Lung (tissue), 12 donors: ENCODE results near the gene PACS1. TPM values are rescaled to one million over a fixed set of nuclear protein-coding genes. Genes with fewer than 3 reads are reported as not detected.
"Not testable (repeated sequence)": the region's sequence is repeated elsewhere in the genome, so short reads cannot be mapped to it uniquely, and the experiment has no call there.

ENCODE experiments used
- ATAC-seq: fragments of 200-7000 bp; cut with Tn5 transposase; one replicate; pipeline ENCODE4 v1.9.1; 2020; ENCODE audit warnings: moderate number of reproducible peaks; ENCODE audit not compliant: insufficient read depth, low FRiP score
- DNase-seq, 3 donors: peaks; one replicate each; pipeline ENCODE4 v3.0.0-alpha.2; 2013 to 2017
- H3K27ac ChIP-seq, 2 donors: one replicate each; pipeline ENCODE4 v1.5.1; 2013; ENCODE audit warnings: mild to moderate bottlenecking in 2 of 2, moderate library complexity in 2 of 2, control low read depth in 1 of 2, inconsistent platforms in 1 of 2, low read depth in 1 of 2, low read length in 1 of 2
- H3K27me3 ChIP-seq, 3 donors: one replicate each; pipeline ENCODE4 v1.5.1; 2013; ENCODE audit warnings: low read length in 2 of 3; ENCODE audit not compliant: control insufficient read depth in 3 of 3, insufficient read depth in 3 of 3
- H3K36me3 ChIP-seq, 4 donors: one replicate each; pipeline ENCODE4 v1.5.1; 2013; ENCODE audit warnings: low read length in 4 of 4, mild to moderate bottlenecking in 1 of 4, moderate library complexity in 1 of 4; ENCODE audit not compliant: control insufficient read depth in 4 of 4, insufficient read depth in 4 of 4
- H3K4me1 ChIP-seq, 5 donors: one replicate each; pipeline ENCODE4 v1.5.1; 2013; ENCODE audit warnings: low read length in 5 of 5, mild to moderate bottlenecking in 2 of 5, moderate library complexity in 1 of 5; ENCODE audit not compliant: control insufficient read depth in 5 of 5, insufficient read depth in 5 of 5
- H3K4me3 ChIP-seq: one replicate; pipeline ENCODE4 v1.5.1; 2013; ENCODE audit warnings: mild to moderate bottlenecking, control low read depth, moderate library complexity
- H3K9ac ChIP-seq, 2 donors: one replicate each; pipeline ENCODE4 v1.5.1; 2013; ENCODE audit warnings: low read length in 2 of 2, control low read depth in 1 of 2; ENCODE audit not compliant: insufficient read depth in 1 of 2
- H3K9me3 ChIP-seq, 4 donors: one replicate each; pipeline ENCODE4 v1.5.1; 2013; ENCODE audit warnings: low read length in 3 of 4, mild to moderate bottlenecking in 1 of 4, moderate library complexity in 1 of 4; ENCODE audit not compliant: control insufficient read depth in 4 of 4, insufficient read depth in 3 of 4
- WGBS, 2 donors: extraction: QIAGEN DNeasy Blood & Tissue Kit; methylation state at CpG; one replicate each; pipeline ENCODE4 v1.1.7; 2013; 5-methylcytosine and 5-hydroxymethylcytosine counted together
- polyA plus RNA-seq, 2 donors: library from polyadenylated mRNA; stranded (reverse); fragments of 200-250 nt; gene quantifications; one replicate each; pipeline ENCODE4 v1.2.1, GENCODE V29; 2013
- total RNA-seq, 2 donors: library from RNA; depleted of rRNA in 1 of 2; stranded (reverse); fragments of >200 nt in 1 of 2; gene quantifications; one replicate each; pipeline ENCODE4 v1.2.1, GENCODE V29; 2014 to 2021
- TF ChIP-seq, protein P1 (sequence below): IDR thresholded peaks from 2 replicates; pipeline ENCODE4 v1.5.1; 2012; ENCODE audit warnings: mild to moderate bottlenecking; ENCODE audit errors: control extremely low read depth, extremely low read depth
- donor health status: control.
- donor health status: control.
- donor health status: Bipolar disorder and iron deficiency.
- donor health status: healthy.
- donor health status: DM: yes; HTN: yes; CAD: no.

PACS1 gene
- total and polyA plus RNA-seq, 4 donors, result 22.2 to 48.8 (median 34.7) TPM

DNA sequence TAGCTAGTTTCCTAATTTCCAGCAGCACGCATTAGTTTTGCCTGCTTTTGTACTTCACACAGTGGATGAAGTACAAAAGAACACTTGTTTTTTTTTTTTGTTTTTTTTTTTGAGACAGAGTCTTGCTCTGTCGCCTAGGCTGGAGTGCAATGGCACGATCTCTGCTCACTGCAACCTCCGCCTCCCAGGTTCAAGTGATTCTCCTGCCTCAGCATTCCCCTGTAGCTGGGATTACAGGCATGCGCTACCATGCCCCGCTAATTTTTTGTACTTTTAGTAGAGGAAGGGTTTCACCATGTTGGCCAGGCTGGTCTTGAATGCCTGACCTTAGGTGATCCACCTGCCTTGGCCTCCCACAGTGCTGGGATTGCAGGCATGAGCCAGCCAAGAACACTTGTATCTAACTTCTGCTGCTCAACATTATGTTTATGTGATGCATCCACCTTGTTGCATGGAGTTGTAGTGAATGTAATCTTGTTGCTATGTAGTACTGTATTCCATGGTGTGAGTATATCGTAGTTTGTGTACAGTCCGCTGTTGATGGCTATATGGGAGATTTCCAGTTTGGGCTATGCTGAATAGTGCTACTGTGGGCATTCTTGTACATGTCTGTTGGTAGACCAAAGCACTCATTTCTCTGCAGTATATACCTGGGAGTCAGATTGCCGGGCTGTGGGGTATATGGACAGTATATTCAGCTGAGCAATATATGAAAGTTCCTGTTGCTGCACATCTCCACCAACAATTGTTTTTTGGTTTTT, 17.3 kb downstream of the PACS1 start:
- Histone ChIP-seq H3K4me3 (no peak overlapping the region), H3K9ac (no peak overlapping the region), H3K27me3 (no peaks in the 10 kb centered on the region), H3K9me3 (no peaks in the 10 kb centered on the region), H3K27ac (no peak overlapping the region), H3K4me1 (peaks cover 3 to 20% (median 16%) of the 10 kb centered on the region in 5 donors), H3K36me3 (no peaks in the 10 kb centered on the region)
- WGBS, 2 donors, result 91 to 97% methylated on average over 9 of the region's 9 CpGs
- DNase-seq (no peak), ATAC-seq (no peak)
- TF ChIP-seq, protein P1, sequence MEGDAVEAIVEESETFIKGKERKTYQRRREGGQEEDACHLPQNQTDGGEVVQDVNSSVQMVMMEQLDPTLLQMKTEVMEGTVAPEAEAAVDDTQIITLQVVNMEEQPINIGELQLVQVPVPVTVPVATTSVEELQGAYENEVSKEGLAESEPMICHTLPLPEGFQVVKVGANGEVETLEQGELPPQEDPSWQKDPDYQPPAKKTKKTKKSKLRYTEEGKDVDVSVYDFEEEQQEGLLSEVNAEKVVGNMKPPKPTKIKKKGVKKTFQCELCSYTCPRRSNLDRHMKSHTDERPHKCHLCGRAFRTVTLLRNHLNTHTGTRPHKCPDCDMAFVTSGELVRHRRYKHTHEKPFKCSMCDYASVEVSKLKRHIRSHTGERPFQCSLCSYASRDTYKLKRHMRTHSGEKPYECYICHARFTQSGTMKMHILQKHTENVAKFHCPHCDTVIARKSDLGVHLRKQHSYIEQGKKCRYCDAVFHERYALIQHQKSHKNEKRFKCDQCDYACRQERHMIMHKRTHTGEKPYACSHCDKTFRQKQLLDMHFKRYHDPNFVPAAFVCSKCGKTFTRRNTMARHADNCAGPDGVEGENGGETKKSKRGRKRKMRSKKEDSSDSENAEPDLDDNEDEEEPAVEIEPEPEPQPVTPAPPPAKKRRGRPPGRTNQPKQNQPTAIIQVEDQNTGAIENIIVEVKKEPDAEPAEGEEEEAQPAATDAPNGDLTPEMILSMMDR, result no peak

- WGBS, 2 donors, result 87 to 88% methylated on average over 3 of the region's 3 CpGs
- no peak for ATAC-seq
- Histone ChIP-seq H3K9ac (no peak overlapping the region), H3K9me3 (no peaks in the 10 kb centered on the region), H3K36me3 (no peaks in the 10 kb centered on the region), H3K27ac (no peak overlapping the region), H3K4me1 (peaks cover 0 to 12% (median 3%) of the 10 kb centered on the region in 5 donors), H3K27me3 (no peaks in the 10 kb centered on the region), H3K4me3 (no peak overlapping the region)
- no peak for DNase-seq
- TF ChIP-seq, protein P1, result no peak
Measured at GRCh38 chr11:66089067-66089466, 19.0 kb downstream of the PACS1 start.

GRCh38 chr11:66090288-66090687, 20.2 kb downstream of the PACS1 start:
- ATAC-seq, result no peak
- H3K9me3 ChIP-seq, result no peaks in the 10 kb centered on the region
- no peak overlapping the region for H3K4me3 ChIP-seq
- no peak for DNase-seq
- 91 to 97% methylated on average over 4 of the region's 4 CpGs for WGBS, 2 donors
- H3K27ac ChIP-seq, result no peak overlapping the region
- no peaks in the 10 kb centered on the region for H3K27me3 ChIP-seq
- no peak overlapping the region for H3K9ac ChIP-seq
- TF ChIP-seq, protein P1, result no peak
- H3K36me3 ChIP-seq, result no peaks in the 10 kb centered on the region
- peaks cover 0 to 8% (median 0%) of the 10 kb centered on the region in 5 donors for H3K4me1 ChIP-seq

GRCh38 chr11:66092125-66092524, 22.1 kb downstream of the PACS1 start:
- not testable (repeated sequence) for H3K4me1 ChIP-seq, H3K36me3 ChIP-seq, H3K4me3 ChIP-seq, H3K9me3 ChIP-seq, ATAC-seq, H3K27me3 ChIP-seq, H3K27ac ChIP-seq, DNase-seq, H3K9ac ChIP-seq
- 96 to 100% methylated on average over 1 to 2 of the region's 2 CpGs for WGBS, 2 donors

DNA sequence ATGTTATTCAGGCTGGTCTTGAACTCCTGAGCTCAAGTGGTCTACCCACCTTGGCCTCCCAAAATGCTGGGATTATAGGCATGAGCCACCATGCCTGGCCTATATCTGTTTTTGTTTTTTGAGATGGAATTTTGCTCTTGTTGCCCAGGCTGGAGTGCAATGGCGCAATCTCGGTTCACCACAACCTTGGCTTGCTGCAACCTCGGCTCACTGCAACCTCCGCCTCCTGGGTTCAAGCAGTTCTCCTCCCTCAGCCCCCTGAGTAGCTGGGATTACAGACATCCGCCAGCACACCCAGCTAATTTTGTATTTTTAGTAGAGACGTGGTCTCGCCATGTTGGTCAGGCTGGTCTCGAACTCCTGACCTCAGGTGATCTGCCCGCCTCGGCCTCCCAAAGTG, 29.7 kb downstream of the PACS1 start:
- 55 to 65% methylated on average over 10 of the region's 10 CpGs for WGBS, 2 donors
- not testable (repeated sequence) for H3K4me1 ChIP-seq, H3K9ac ChIP-seq, H3K36me3 ChIP-seq, ATAC-seq, H3K27ac ChIP-seq, DNase-seq, H3K27me3 ChIP-seq, H3K4me3 ChIP-seq, H3K9me3 ChIP-seq
